Omental fat pad (tissue), 4 donors: ENCODE measurements around the gene IQUB. TPM values are rescaled to one million over a fixed set of nuclear protein-coding genes. Genes with fewer than 3 reads are reported as not detected.
"Not testable (repeated sequence)": the region's sequence is repeated elsewhere in the genome, so short reads cannot be mapped to it uniquely, and the experiment has no call there.

Experiments used
- ATAC-seq: fragments of 150-250 bp; one replicate; pipeline ENCODE4 v1.9.1; 2016; ENCODE audit warnings: mild to moderate bottlenecking, moderate library complexity; ENCODE audit not compliant: low FRiP score
- DNase-seq: peaks from one replicate; pipeline ENCODE4 v3.0.0-alpha.2; 2019; ENCODE audit warnings: low spot score
- total RNA-seq, 4 donors: library from RNA; depleted of rRNA; stranded (reverse); fragments of >200 nt; gene quantifications; one replicate each; pipeline ENCODE4 v1.1.0, GENCODE V29; 2016
- TF ChIP-seq, protein P1 (sequence below), 3 donors: fragments of 450-650 bp; IDR thresholded peaks; one replicate each; pipeline ENCODE4 v1.5.1; 2016 to 2017; ENCODE audit warnings: antibody characterized with exemption in 3 of 3, mild to moderate bottlenecking in 3 of 3, moderate library complexity in 2 of 3

The IQUB gene
- total RNA-seq, 4 donors from 2014 or later = 0.32 to 1.6 (median 1.4) TPM; not detected in 1

DNA sequence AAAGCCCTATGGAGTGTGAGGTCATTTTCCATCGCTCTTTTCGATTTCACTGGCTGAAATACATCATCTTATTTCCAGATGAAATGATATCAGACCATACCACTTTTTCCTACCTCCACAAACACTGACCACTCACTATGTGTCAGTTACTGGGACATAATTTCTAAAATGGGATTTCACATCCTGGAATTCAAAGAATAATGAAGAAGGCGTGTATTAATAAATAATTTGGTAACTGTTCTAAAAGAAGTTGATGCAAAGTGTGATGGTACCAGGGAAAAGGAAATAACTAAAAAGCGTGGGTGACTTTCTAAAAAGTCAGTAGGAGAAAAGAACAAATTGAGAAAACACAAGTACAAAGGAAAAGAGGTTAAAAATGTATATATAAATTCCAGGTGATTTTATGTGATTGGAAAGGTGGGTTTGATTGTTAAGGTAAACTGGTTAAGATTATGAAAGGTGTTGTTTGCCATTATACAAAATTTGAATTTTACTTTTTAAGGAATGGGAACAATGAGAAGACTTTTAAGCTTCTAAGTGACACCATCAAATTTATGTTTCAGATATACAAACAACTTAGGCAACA is 24.0 kb upstream of the IQUB start:
- TF ChIP-seq, protein P1, sequence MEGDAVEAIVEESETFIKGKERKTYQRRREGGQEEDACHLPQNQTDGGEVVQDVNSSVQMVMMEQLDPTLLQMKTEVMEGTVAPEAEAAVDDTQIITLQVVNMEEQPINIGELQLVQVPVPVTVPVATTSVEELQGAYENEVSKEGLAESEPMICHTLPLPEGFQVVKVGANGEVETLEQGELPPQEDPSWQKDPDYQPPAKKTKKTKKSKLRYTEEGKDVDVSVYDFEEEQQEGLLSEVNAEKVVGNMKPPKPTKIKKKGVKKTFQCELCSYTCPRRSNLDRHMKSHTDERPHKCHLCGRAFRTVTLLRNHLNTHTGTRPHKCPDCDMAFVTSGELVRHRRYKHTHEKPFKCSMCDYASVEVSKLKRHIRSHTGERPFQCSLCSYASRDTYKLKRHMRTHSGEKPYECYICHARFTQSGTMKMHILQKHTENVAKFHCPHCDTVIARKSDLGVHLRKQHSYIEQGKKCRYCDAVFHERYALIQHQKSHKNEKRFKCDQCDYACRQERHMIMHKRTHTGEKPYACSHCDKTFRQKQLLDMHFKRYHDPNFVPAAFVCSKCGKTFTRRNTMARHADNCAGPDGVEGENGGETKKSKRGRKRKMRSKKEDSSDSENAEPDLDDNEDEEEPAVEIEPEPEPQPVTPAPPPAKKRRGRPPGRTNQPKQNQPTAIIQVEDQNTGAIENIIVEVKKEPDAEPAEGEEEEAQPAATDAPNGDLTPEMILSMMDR (IDR thresholded peaks at IDR 0.05) = no peak
- ATAC-seq = no peak
- DNase-seq = no peak

DNA sequence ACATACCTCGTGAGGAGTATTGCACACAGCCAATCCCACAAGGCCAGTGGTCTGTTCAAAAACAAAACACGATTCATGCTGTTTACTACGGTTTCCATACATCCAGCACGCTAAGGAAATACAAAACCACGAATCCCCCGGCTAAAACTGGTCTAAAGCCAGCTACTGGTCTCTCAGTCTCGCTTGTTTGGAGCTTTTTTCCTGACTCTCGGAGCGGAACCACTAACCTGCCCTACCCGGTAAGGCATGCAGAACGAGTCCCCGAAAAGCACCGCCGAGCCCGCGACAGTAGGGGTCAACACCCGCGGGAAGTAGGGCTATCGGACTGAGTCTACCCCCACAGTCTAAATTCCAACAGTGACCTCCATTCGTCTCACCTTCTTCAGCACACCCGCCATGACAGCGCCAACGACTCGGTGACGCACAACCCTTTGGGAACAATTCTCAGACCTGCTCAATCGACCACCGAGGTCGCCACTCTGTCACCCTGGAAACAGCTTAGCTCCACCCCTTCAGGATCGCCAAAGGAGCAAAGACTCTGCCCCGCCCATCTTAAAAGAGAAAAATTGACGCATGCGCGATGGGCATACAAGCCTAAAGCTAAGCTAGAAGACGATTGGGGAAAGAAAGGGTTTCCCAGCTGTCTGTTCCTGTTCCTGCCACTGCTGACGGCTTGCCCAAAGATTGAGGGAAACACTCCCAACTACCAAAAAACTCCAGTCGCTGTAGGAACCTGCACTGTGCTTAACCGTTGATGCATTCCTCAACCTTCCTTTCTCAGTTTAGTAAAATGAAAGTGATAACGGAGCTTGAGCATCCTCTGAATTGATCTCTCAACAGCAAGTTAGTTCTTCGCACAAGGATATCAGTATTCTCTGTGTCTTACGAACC is 23.2 kb upstream of the IQUB start, which contains the start of gene NDUFA5:
TSS of gene NDUFA5 (minus strand) at position 421 of the 891 bp plus-strand sequence. CDS start at position 398, 23 bp downstream.
- TF ChIP-seq, protein P1 (IDR thresholded peaks at IDR 0.05) = no peak
- DNase-seq = peak; percentile 90

GRCh38 chr7:123557016-123557397 is 22.6 kb upstream of the IQUB start:
- no peak for ATAC-seq
- TF ChIP-seq, protein P1 (IDR thresholded peaks at IDR 0.05) = no peak
- no peak for DNase-seq

More for the DNA sequence above, 23.2 kb upstream of the IQUB start, which contains the start of gene NDUFA5:
- peak; percentile 100 for ATAC-seq

- DNase-seq = no peak
- TF ChIP-seq, protein P1 (IDR thresholded peaks at IDR 0.05) = no peak
- no peak for ATAC-seq
These were observed 21.1 kb upstream of the IQUB start for GRCh38 chr7:123555484-123555883.

GRCh38 chr7:123553159-123553558 is 18.8 kb upstream of the IQUB start:
- TF ChIP-seq, protein P1 (IDR thresholded peaks at IDR 0.05) = no peak
- no peak for DNase-seq
- no peak for ATAC-seq

DNA sequence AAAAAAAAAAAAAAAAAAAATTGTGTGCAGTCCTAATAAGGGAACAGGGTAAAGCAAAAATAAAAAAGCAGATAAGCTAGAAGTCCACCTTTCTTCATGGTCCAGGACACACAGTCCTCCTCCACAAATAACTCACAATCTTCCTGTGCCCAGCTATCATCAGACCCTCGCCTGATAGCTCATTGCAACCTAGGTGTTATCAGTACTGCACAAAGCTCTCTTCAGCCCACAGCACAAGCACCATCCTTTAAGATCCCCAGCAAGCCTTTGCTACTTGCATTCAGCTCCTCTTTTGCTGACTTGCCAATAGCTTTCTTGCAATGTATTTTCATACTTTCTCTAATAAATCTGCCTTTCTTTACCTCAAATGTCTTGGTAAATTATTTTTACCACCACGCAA is 18.2 kb upstream of the IQUB start:
- no peak for ATAC-seq
- TF ChIP-seq, protein P1 (IDR thresholded peaks at IDR 0.05) = no peak
- DNase-seq = no peak

GRCh38 chr7:123552134-123552533 is 17.7 kb upstream of the IQUB start:
- not testable (repeated sequence) for DNase-seq, ATAC-seq
